Endothelial cell (in vitro differentiated cells): ENCODE results near the gene GPR3. TPM values are rescaled to one million over a fixed set of nuclear protein-coding genes. Genes with fewer than 3 reads are reported as not detected.

Source experiments
- DNase-seq: peaks from one replicate; pipeline ENCODE4 v3.0.0; 2021; ENCODE audit warnings: low spot score
- H3K27ac Mint-ChIP-seq: one replicate; pipeline ENCODE4 v1.8.0; 2021; ENCODE audit warnings: mixed read lengths, inconsistent platforms; ENCODE audit not compliant: unreplicated experiment
- H3K27me3 Mint-ChIP-seq: one replicate; pipeline ENCODE4 v1.8.0; 2021; ENCODE audit warnings: mild to moderate bottlenecking, moderate library complexity, mixed read lengths, inconsistent platforms; ENCODE audit not compliant: unreplicated experiment
- H3K36me3 Mint-ChIP-seq: one replicate; pipeline ENCODE4 v1.8.0; 2021; ENCODE audit warnings: mild to moderate bottlenecking, low read depth, mixed read lengths, inconsistent platforms; ENCODE audit not compliant: unreplicated experiment
- H3K4me1 Mint-ChIP-seq: one replicate; pipeline ENCODE4 v1.8.0; 2021; ENCODE audit warnings: mild to moderate bottlenecking, mixed read lengths, inconsistent platforms; ENCODE audit not compliant: unreplicated experiment
- H3K4me3 Mint-ChIP-seq: one replicate; pipeline ENCODE4 v1.8.0; 2021; ENCODE audit warnings: mild to moderate bottlenecking, mixed read lengths, inconsistent platforms; ENCODE audit not compliant: unreplicated experiment
- H3K9me3 Mint-ChIP-seq: one replicate; pipeline ENCODE4 v1.8.0; 2021; ENCODE audit warnings: mixed read lengths, inconsistent platforms; ENCODE audit not compliant: unreplicated experiment
- total RNA-seq: library from RNA; stranded (reverse); fragmentation: NEBNext Ultra II Directional; extraction: Animal tissue kit (Norgen Biotek cat#: 25700); gene quantifications from one replicate; pipeline ENCODE4 v1.2.1, GENCODE V29; 2021; ENCODE audit not compliant: unreplicated experiment
- TF ChIP-seq, protein P1 (sequence below): fragments of 200-600 bp; sonication (generic); IDR thresholded peaks from one replicate; pipeline ENCODE4 v1.5.0; 2021; ENCODE audit warnings: antibody characterized with exemption; ENCODE audit not compliant: unreplicated experiment

Gene GPR3
- total RNA-seq, 1 donor from 2014 or later: 2.4 TPM

- TF ChIP-seq, protein P1, sequence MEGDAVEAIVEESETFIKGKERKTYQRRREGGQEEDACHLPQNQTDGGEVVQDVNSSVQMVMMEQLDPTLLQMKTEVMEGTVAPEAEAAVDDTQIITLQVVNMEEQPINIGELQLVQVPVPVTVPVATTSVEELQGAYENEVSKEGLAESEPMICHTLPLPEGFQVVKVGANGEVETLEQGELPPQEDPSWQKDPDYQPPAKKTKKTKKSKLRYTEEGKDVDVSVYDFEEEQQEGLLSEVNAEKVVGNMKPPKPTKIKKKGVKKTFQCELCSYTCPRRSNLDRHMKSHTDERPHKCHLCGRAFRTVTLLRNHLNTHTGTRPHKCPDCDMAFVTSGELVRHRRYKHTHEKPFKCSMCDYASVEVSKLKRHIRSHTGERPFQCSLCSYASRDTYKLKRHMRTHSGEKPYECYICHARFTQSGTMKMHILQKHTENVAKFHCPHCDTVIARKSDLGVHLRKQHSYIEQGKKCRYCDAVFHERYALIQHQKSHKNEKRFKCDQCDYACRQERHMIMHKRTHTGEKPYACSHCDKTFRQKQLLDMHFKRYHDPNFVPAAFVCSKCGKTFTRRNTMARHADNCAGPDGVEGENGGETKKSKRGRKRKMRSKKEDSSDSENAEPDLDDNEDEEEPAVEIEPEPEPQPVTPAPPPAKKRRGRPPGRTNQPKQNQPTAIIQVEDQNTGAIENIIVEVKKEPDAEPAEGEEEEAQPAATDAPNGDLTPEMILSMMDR: no peak
- Mint-ChIP-seq H3K9me3 (no peaks in the 10 kb centered on the region), H3K4me1 (no peaks in the 10 kb centered on the region), H3K27me3 (peaks cover 10% of the 10 kb centered on the region), H3K36me3 (peaks cover 9% of the 10 kb centered on the region), H3K4me3 (no peak overlapping the region), H3K27ac (no peak overlapping the region)
- DNase-seq: peak; percentile 56
These were observed 41.5 kb upstream of the GPR3 start for GRCh38 chr1:27350663-27351540.

DNA sequence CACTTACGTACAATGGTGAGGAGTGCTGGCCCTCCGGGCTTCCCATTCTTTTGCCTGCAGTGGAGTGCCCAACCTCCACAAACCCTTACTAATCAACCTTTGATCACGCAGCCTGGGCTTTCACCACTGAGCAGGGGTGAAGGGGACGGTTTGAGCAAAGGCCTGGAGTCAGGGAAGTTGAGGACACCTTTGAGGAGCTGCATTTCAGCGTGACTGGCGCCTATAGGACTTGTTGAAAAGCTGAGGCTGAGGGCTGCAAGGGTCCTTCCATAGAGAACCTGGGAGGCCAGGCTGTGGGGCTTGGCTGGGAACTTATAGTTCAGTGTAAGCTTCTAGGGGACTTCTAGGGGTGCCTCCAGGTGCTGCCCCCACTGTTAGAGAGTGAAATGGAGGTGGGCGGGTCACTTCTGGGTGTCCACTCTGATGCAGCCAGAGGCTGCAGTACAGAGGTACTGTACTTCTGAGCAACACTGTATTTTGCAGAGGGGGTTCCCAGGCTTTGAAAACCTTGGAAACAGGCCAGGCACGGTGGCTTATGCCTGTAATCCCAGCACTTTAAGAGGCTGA lies 40.8 kb upstream of the GPR3 start:
- H3K27ac Mint-ChIP-seq: no peak overlapping the region
- TF ChIP-seq, protein P1: no peak
- H3K4me1 Mint-ChIP-seq: no peaks in the 10 kb centered on the region
- peaks cover 9% of the 10 kb centered on the region for H3K36me3 Mint-ChIP-seq
- DNase-seq: no peak
- peaks cover 8% of the 10 kb centered on the region for H3K27me3 Mint-ChIP-seq
- no peaks in the 10 kb centered on the region for H3K9me3 Mint-ChIP-seq
- H3K4me3 Mint-ChIP-seq: no peak overlapping the region

GRCh38 chr1:27353166-27353565 lies 39.3 kb upstream of the GPR3 start:
- TF ChIP-seq, protein P1: no peak
- Mint-ChIP-seq H3K27me3 (peaks cover 8% of the 10 kb centered on the region), H3K27ac (no peak overlapping the region), H3K36me3 (peaks cover 14% of the 10 kb centered on the region), H3K9me3 (no peaks in the 10 kb centered on the region), H3K4me3 (peak overlapping the region; percentile 47), H3K4me1 (no peaks in the 10 kb centered on the region)
- DNase-seq: no peak

- no peaks in the 10 kb centered on the region for H3K9me3 Mint-ChIP-seq
- peaks cover 7% of the 10 kb centered on the region for H3K27me3 Mint-ChIP-seq
- DNase-seq: no peak
- H3K4me3 Mint-ChIP-seq: peak overlapping the region; percentile 65
- H3K27ac Mint-ChIP-seq: no peak overlapping the region
- TF ChIP-seq, protein P1: no peak
- H3K4me1 Mint-ChIP-seq: no peaks in the 10 kb centered on the region
- peaks cover 14% of the 10 kb centered on the region for H3K36me3 Mint-ChIP-seq
These were observed 38.8 kb upstream of the GPR3 start for GRCh38 chr1:27353629-27354028.

DNA sequence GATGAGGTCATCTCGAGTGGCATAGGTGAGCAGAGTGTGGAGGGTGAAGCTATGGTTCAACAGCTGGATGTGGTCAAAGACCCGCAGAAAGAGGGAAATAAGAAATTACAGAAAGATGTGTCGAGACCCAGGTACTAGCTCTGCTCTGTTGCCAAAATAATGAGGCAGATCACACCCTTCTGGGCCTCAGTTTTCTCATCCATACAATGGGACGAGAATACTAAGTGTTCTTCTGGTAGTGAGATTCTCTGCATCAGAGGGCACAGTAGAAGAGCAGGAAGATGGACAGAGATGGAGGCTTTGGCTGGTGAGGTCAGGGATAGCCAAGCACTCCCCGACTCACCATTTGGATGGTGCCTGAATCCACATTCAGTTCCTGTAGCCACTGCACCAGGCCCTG lies 36.7 kb upstream of the GPR3 start:
- DNase-seq: no peak
- H3K36me3 Mint-ChIP-seq: peaks cover 21% of the 10 kb centered on the region
- TF ChIP-seq, protein P1: no peak
- H3K9me3 Mint-ChIP-seq: no peaks in the 10 kb centered on the region
- H3K4me1 Mint-ChIP-seq: peaks cover 4% of the 10 kb centered on the region
- no peak overlapping the region for H3K27ac Mint-ChIP-seq
- H3K4me3 Mint-ChIP-seq: peak overlapping the region; percentile 15
- H3K27me3 Mint-ChIP-seq: peaks cover 12% of the 10 kb centered on the region
